GM20431 (cell line): ENCODE results near the gene KIF12.

Source experiments
- in situ Hi-C: fragments of 300-500 bp; cut with MseI, MboI; formaldehyde crosslinking; loops from one replicate; pipeline ENCODE4 v1.15.0; 2020; ENCODE audit warnings: low sequenced_read_pairs; ENCODE audit not compliant: unreplicated experiment

KIF12 gene

GRCh38 chr9:114098936-114099668, at the start of gene KIF12:
Gene KIF12, minus strand, starts transcription at chr9:114099292. Its CDS starts 16 bp downstream, at chr9:114099276.
- in situ Hi-C loops = no loop called here

GRCh38 chr9:114146735-114147134, 47.6 kb upstream of the KIF12 start:
- in situ Hi-C loops = loop anchor here (25.0 kb wide), 1 partner anchor 141 kb away; no protein-coding TSS in a partner anchor

- in situ Hi-C loops = loop anchor here (25.0 kb wide), 1 partner anchor 144 kb away; no protein-coding TSS in a partner anchor
Measured at GRCh38 chr9:114143234-114143633, 44.1 kb upstream of the KIF12 start.

- in situ Hi-C loops = loop anchor here (25.0 kb wide), 1 partner anchor 146 kb away; no protein-coding TSS in a partner anchor
Measured at GRCh38 chr9:114141553-114142402, 42.7 kb upstream of the KIF12 start.

GRCh38 chr9:114140850-114141249, 41.8 kb upstream of the KIF12 start:
- in situ Hi-C loops = loop anchor here (25.0 kb wide), 1 partner anchor 146 kb away; no protein-coding TSS in a partner anchor

GRCh38 chr9:114140401-114140800, 41.3 kb upstream of the KIF12 start:
- in situ Hi-C loops = loop anchor here (25.0 kb wide), 1 partner anchor 147 kb away; no protein-coding TSS in a partner anchor

- in situ Hi-C loops = loop anchor here (25.0 kb wide), 1 partner anchor 148 kb away; no protein-coding TSS in a partner anchor
Measured at GRCh38 chr9:114139071-114139470, 40.0 kb upstream of the KIF12 start.

- in situ Hi-C loops = loop anchor here (25.0 kb wide), 1 partner anchor 149 kb away; no protein-coding TSS in a partner anchor
Measured at GRCh38 chr9:114138552-114138971, 39.5 kb upstream of the KIF12 start.

- in situ Hi-C loops = loop anchor here (25.0 kb wide), 1 partner anchor 149 kb away; no protein-coding TSS in a partner anchor
Measured at GRCh38 chr9:114137831-114138230, 38.7 kb upstream of the KIF12 start.

GRCh38 chr9:114134827-114135396, 35.8 kb upstream of the KIF12 start:
- in situ Hi-C loops = loop anchor here (25.0 kb wide), 1 partner anchor 152 kb away; no protein-coding TSS in a partner anchor

- in situ Hi-C loops = loop anchor here (25.0 kb wide), 1 partner anchor 155 kb away; no protein-coding TSS in a partner anchor
Measured at GRCh38 chr9:114132550-114132918, 33.4 kb upstream of the KIF12 start.

GRCh38 chr9:114131808-114132549, 32.9 kb upstream of the KIF12 start:
- in situ Hi-C loops = loop anchor here (25.0 kb wide), 1 partner anchor 155 kb away; no protein-coding TSS in a partner anchor

GRCh38 chr9:114130624-114131277, 31.7 kb upstream of the KIF12 start:
- in situ Hi-C loops = loop anchor here (25.0 kb wide), 1 partner anchor 157 kb away; no protein-coding TSS in a partner anchor

GRCh38 chr9:114130141-114130540, 31.0 kb upstream of the KIF12 start:
- in situ Hi-C loops = loop anchor here (25.0 kb wide), 1 partner anchor 157 kb away; no protein-coding TSS in a partner anchor

GRCh38 chr9:114128759-114129158, 29.7 kb upstream of the KIF12 start:
- in situ Hi-C loops = loop anchor here (25.0 kb wide), 1 partner anchor 159 kb away; no protein-coding TSS in a partner anchor

GRCh38 chr9:114126247-114127060, 27.4 kb upstream of the KIF12 start:
- in situ Hi-C loops = loop anchor here (25.0 kb wide), 1 partner anchor 161 kb away; no protein-coding TSS in a partner anchor

- in situ Hi-C loops = loop anchor here (25.0 kb wide), 1 partner anchor 162 kb away; no protein-coding TSS in a partner anchor
Measured at GRCh38 chr9:114125476-114126013, 26.5 kb upstream of the KIF12 start.
